ENCODE results near the gene METTL14.
A peak's percentile ranks its signal among the peaks of the same experiment; 100 is the strongest.

Gene METTL14

DNA sequence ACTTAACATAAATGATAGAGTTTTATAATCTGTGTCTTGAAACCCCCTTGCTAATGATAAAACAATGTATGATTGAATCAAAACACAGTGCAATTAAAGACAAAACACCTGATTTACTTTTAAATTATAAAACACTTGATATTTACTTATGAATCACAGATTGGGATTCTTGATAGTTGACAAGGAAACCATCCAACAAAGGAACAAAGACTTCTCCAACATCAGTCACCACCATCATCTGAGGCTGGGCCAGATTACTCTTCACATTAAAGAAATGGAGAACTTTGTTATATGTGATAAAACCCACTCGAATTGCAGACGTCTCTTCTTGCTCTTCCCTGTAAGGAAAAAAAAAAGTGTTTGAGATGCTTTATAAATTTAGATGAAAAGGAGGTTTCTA is 67.4 kb downstream of the METTL14 start:
- no peaks in the 10 kb centered on the region for H3K79me2 ChIP-seq
- no peaks in the 10 kb centered on the region for H3K36me3 ChIP-seq (ENCODE audit: control insufficient read depth, insufficient read depth, low read length)
- H3K4me3 ChIP-seq (ENCODE audit: low read depth, low read length) = no peak overlapping the region
- H3K9ac ChIP-seq = no peak overlapping the region
- H3K9me3 ChIP-seq (ENCODE audit: control insufficient read depth, low read length) = no peaks in the 10 kb centered on the region
- TF ChIP-seq, protein P1, sequence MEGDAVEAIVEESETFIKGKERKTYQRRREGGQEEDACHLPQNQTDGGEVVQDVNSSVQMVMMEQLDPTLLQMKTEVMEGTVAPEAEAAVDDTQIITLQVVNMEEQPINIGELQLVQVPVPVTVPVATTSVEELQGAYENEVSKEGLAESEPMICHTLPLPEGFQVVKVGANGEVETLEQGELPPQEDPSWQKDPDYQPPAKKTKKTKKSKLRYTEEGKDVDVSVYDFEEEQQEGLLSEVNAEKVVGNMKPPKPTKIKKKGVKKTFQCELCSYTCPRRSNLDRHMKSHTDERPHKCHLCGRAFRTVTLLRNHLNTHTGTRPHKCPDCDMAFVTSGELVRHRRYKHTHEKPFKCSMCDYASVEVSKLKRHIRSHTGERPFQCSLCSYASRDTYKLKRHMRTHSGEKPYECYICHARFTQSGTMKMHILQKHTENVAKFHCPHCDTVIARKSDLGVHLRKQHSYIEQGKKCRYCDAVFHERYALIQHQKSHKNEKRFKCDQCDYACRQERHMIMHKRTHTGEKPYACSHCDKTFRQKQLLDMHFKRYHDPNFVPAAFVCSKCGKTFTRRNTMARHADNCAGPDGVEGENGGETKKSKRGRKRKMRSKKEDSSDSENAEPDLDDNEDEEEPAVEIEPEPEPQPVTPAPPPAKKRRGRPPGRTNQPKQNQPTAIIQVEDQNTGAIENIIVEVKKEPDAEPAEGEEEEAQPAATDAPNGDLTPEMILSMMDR (IDR thresholded peaks at IDR 0.05) = no peak
- no peak overlapping the region for H3K4me2 ChIP-seq (ENCODE audit: low read length)
- peak overlapping the region; percentile 11 for H3K27ac ChIP-seq
- no peaks in the 10 kb centered on the region for H3K27me3 ChIP-seq (ENCODE audit: control insufficient read depth, insufficient read depth, low read length)
- no peak overlapping the region for H2AFZ ChIP-seq
- H3K4me1 ChIP-seq = peaks cover 3% of the 10 kb centered on the region

DNA sequence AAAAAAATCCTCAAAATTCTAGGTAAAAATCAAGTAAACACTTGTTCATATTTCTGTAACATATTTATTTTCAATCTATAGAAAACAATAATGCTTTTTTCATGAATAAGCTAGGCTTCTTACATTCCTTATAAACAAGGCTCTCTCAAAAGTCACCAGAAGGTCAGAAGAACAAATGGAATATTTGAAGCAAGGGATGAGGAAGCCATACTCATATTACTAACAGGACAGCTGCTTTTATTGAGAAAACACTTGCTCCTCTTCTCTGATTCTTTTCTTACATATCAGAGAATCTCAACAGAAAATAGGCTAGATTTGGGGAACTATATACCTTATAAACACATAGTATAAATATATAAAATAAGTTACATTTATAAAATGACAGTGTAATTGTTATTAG is 67.9 kb downstream of the METTL14 start:
- no peaks in the 10 kb centered on the region for H3K9me3 ChIP-seq (ENCODE audit: control insufficient read depth, low read length)
- H3K27me3 ChIP-seq (ENCODE audit: control insufficient read depth, insufficient read depth, low read length) = no peaks in the 10 kb centered on the region
- H3K27ac ChIP-seq = no peak overlapping the region
- TF ChIP-seq, protein P1 (IDR thresholded peaks at IDR 0.05) = no peak
- H3K4me3 ChIP-seq (ENCODE audit: low read depth, low read length) = no peak overlapping the region
- H3K9ac ChIP-seq = no peak overlapping the region
- no peaks in the 10 kb centered on the region for H3K79me2 ChIP-seq
- H2AFZ ChIP-seq = no peak overlapping the region
- H3K4me2 ChIP-seq (ENCODE audit: low read length) = no peak overlapping the region
- peaks cover 3% of the 10 kb centered on the region for H3K4me1 ChIP-seq
- H3K36me3 ChIP-seq (ENCODE audit: control insufficient read depth, insufficient read depth, low read length) = no peaks in the 10 kb centered on the region

DNA sequence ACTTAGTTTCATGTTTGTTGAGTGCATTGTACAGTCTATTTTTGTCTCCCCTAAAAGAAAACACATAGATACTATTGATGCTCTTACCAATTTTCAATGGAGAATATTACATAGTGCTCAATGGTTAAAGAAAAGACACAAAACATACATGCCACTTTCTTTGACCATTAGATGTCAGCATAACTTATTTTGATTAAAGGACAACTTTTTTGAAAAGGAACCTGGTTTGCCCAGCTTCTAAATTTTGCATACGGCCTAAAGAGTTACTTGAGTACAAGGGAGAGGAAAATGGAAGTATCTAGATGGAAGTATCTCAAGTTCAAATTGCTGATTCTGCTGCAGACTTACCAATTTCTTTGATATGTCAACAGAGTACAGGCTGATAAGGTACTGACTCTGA is 68.5 kb downstream of the METTL14 start:
- Histone ChIP-seq H3K4me3 (ENCODE audit: low read depth, low read length) (no peak overlapping the region), H3K36me3 (ENCODE audit: control insufficient read depth, insufficient read depth, low read length) (no peaks in the 10 kb centered on the region), H3K9me3 (ENCODE audit: control insufficient read depth, low read length) (no peaks in the 10 kb centered on the region), H3K27ac (peak overlapping the region; percentile 7), H3K4me2 (ENCODE audit: low read length) (no peak overlapping the region), H3K4me1 (peaks cover 3% of the 10 kb centered on the region), H2AFZ (no peak overlapping the region), H3K79me2 (no peaks in the 10 kb centered on the region), H3K27me3 (ENCODE audit: control insufficient read depth, insufficient read depth, low read length) (no peaks in the 10 kb centered on the region), H3K9ac (no peak overlapping the region)
- TF ChIP-seq, protein P1 (IDR thresholded peaks at IDR 0.05) = no peak

DNA sequence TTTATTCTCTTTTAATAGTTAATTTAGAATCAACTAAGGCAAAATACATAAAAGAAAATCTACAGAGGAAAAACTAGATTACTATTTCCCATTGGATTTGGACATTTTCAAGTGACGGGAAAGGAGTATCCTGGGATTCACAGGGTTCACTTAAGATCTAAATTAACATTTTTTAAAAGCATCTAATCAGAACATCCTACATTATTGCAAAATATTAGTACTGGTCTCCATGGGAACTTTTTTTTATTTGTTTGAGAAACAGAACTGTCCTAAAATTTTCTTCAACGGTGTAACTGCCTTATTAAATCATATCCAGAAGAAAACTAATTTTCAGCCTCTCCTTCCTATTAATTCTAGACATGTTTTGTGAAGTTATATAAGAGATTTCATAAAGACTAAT is 69.7 kb downstream of the METTL14 start:
- Histone ChIP-seq H3K9ac (no peak overlapping the region), H3K4me1 (peaks cover 3% of the 10 kb centered on the region), H3K27ac (peak overlapping the region; percentile 49), H3K79me2 (no peaks in the 10 kb centered on the region), H3K27me3 (ENCODE audit: control insufficient read depth, insufficient read depth, low read length) (no peaks in the 10 kb centered on the region), H3K36me3 (ENCODE audit: control insufficient read depth, insufficient read depth, low read length) (no peaks in the 10 kb centered on the region), H3K4me3 (ENCODE audit: low read depth, low read length) (no peak overlapping the region), H2AFZ (no peak overlapping the region), H3K9me3 (ENCODE audit: control insufficient read depth, low read length) (no peaks in the 10 kb centered on the region), H3K4me2 (ENCODE audit: low read length) (no peak overlapping the region)
- TF ChIP-seq, protein P1 (IDR thresholded peaks at IDR 0.05) = no peak

DNA sequence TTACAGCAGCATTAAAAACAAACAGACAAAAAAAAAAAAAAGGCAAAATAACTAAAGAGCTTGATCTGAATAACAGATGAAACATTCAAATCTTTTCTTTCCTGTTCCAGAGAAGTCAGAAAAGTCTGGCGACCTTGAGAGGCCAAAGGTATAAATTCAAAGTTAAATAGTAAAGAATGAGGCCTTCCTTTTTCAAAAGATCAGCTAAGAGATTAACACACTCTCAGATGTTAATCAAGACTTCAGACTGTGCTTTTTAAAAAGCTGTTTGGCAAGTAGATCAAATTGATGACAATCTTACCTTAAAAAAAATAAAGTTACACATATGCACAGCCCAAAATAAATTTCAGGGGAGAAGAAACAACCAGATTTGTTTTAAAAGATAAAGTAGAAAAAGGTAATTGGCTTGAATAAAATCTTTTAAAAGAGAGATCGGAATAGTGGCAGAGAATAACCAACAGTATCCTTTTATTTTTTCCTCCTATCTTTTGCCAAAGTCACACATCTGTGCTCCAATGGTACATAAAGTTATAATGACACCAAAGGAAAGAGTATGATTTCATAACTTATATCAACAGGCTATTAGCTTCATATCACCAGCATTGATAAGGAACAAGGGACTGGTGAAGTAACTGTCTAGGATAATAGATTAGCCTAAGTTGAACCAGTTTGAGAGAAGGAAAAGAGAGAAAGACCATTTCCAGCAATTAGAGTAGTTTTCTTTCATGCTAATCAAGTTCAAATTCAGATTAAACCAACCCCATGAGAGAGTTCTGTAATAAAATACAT is 70.4 kb downstream of the METTL14 start:
- TF ChIP-seq, protein P1 (IDR thresholded peaks at IDR 0.05) = no peak
- peaks cover 3% of the 10 kb centered on the region for H3K4me1 ChIP-seq

More for the DNA sequence above, 70.4 kb downstream of the METTL14 start:
- H3K36me3 ChIP-seq (ENCODE audit: control insufficient read depth, insufficient read depth, low read length) = no peaks in the 10 kb centered on the region
- H3K4me3 ChIP-seq (ENCODE audit: low read depth, low read length) = no peak overlapping the region
- peak overlapping the region; percentile 49 for H3K27ac ChIP-seq
- H2AFZ ChIP-seq = no peak overlapping the region
- H3K27me3 ChIP-seq (ENCODE audit: control insufficient read depth, insufficient read depth, low read length) = no peaks in the 10 kb centered on the region
- H3K4me2 ChIP-seq (ENCODE audit: low read length) = peak overlapping the region; percentile 28
- no peak overlapping the region for H3K9ac ChIP-seq
- H3K79me2 ChIP-seq = no peaks in the 10 kb centered on the region
- no peaks in the 10 kb centered on the region for H3K9me3 ChIP-seq (ENCODE audit: control insufficient read depth, low read length)

Measured in parathyroid adenoma (tissue), 2 donors.